GM12891 (cell line): ENCODE data around the gene COL18A1.

Source experiments
- PAX5 ChIP-seq: IDR thresholded peaks from 2 replicates; pipeline ENCODE4 v1.6.1; 2011; ENCODE audit warnings: low read length, moderate library complexity, mild to moderate bottlenecking; ENCODE audit not compliant: insufficient read depth, severe bottlenecking
- POLR2A ChIP-seq: IDR thresholded peaks from 2 replicates; pipeline ENCODE4 v1.6.1; 2011; ENCODE audit warnings: low read depth, low read length, control low read depth
- POLR2AphosphoS5 ChIP-seq: IDR thresholded peaks from 2 replicates; pipeline ENCODE4 v1.6.1; 2011; ENCODE audit warnings: low read depth, low read length, control low read depth
- POU2F2 ChIP-seq: IDR thresholded peaks from 2 replicates; pipeline ENCODE4 v1.6.1; 2011; ENCODE audit warnings: low read depth, mild to moderate bottlenecking, control low read depth, low read length, moderate library complexity
- SPI1 ChIP-seq: IDR thresholded peaks from 2 replicates; pipeline ENCODE4 v1.6.1; 2011; ENCODE audit warnings: low read depth, low read length, control low read depth
- TAF1 ChIP-seq: IDR thresholded peaks from 2 replicates; pipeline ENCODE4 v1.6.1; 2011; ENCODE audit warnings: low read depth, low read length, control low read depth

DNA sequence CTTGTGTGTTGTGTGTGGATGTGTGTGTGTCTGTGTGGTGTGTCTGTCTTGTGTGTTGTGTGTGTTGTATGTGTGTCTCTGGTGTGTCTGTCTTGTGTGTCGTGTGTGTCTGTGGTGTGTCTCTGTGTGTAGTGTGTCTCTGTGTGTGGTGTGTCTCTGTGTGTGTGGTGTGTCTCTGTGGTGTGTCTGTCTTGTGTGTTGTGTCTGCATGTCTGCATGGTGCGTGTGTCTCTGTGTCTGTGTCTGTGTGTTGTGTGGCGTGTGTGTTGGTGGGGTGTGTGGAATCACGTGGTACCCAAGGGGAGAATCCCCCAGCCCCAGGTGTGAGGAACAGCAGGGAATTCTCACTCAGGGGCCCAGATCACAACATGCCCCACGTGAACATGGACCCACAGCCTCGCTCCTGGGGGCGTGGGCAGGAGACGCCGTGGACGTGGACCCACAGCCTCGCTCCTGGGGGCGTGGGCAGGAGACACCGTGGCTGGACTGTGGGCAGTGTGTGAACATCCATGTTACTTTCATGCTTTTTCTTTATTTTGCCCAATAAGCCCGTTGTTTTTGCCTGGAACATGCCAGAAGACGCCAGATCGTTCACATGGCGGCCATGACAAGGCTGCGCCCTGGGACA is 69.5 kb downstream of the COL18A1 start:
- no peak for TF ChIP-seq POLR2A
- TF ChIP-seq POLR2AphosphoS5 = no peak
- no peak for TF ChIP-seq PAX5
- no peak for TF ChIP-seq TAF1
- no peak for TF ChIP-seq SPI1
- no peak for TF ChIP-seq POU2F2
